Activated CD4-positive, alpha-beta T cell treated with anti-CD3 and anti-CD28 coated beads for 4 hours (primary cell): ENCODE results near the gene CLCA1.

Experiments
- DNase-seq, 2 donors: peaks; one replicate each; pipeline ENCODE4 v3.0.0-alpha.2; 2020

The CLCA1 gene

DNA sequence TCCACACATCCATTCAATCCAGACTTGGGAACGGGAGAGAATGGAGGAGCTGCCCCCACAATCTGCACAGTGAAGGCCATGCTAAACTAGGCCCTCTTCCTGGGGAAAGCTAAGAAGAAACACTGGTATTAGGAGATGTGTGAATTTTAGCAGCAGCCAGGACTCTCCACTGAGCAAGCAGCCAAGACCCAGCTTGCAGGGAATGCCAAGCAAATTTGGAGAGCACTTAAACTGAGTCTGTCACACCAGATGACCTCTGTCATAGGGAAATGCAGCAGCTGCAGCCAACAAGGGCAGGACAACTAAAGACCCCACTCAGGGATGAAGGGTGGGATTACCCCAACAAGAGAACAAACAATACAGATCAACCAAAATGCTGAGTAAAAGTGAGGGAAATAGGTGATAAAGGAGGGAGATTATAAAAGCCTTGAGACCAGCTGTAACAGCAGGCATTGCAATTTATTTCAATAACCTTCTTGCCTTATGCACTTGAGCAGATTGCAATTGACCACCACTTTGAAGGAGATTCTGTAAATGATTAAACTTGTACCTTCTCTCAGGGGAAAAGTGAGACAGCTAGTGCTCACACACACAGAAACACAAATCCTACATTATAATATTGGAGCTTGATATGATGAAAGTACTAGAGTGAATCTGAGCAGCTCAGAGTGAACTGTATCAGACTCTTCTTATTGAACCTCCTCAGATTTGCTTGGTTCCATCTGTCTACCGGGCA, 2.5 kb upstream of the CLCA1 start:
- DNase-seq = no peak

DNA sequence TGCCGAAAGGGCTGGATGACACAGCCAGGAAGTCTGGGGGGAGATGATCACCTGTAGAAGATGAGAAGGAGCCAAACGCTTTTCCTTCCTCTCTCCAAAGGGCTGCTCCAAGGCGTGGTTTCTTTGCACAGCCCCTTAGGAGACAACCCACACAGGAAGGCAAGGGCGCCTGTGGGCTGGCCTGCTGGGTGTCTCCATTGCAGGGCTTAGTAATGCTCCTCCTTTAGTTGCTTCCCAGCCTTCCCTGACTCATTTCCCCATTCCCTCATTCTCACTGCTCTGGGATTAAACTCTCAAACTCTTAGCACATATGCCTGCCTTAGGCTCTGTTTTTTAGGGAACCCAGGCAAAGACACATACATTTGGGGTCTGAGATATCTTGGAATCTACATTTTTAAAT, 1.7 kb upstream of the CLCA1 start:
- DNase-seq = no peak

DNA sequence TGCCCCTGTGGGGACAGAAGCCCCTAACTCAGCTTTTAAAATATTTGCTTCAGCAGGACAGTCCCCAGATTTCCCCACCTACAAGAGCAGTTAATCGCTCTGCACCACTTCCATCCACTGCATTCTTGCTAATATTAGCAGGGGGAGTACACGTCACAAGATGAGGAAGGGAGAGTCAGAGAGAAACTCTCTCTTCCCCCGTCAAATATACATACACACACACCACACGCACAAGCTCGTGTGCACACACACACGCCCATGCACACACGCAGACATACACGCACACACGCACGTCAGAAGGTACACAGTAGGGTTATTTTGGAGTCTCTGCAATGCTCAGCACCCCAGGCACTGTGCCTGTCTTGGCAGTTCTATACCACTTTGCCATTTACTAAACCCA, 2.1 kb downstream of the CLCA1 start:
- no peak for DNase-seq

DNA sequence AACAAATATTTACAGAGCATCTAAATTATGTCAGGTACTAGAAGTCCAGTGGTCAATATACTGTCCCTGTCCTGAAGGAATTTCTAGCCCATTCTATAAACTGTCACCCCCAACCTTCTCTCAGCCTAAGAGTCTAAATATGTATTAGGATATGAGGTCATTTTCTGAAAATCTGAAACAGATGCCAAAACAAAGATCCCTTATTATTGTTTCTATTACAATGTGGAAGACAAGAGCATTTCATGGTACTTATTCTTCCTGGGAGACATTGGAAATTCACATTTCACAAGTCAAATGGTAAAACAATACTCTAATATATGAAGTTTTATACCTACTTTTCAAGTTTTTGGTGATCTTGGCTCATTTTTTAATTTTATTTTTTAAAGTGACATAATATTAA, 2.6 kb downstream of the CLCA1 start:
- DNase-seq = no peak

DNA sequence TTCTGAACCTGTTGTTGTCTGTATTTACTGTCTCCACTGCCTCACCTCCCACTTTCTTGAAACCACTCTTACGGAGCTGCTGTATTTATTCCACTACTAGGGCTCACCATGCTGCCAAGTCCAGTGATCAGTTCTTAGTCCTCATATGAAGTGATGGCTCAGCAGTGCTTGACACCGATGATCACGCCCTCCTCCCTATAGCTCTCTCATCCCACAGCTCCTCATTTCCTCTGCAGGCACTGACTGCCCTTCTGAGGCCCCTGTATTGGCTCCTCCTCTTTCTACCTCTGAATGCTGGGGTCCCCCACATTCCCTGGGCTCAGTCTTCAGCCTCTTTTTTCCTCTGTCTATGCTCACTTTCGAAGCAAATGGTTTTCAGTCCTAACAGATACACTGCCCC, 3.4 kb downstream of the CLCA1 start:
- no peak for DNase-seq

DNA sequence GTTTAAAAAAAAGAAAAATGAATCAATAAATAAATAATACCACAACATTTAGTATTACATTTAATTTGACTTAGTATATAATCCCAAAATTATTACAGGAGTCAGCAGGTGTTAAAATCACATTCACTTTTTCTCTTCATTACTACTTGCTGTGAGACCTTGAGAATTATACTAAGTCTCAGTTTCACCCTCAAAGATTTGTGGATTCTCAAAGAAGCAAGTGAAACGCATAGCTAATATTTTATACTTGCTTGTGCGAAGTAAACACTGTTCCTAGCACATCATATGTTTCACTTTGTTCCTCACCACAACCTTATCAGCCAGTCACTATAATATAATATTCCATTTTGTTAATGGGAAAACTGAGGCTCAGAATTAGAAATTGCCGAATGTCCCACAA, 4.0 kb downstream of the CLCA1 start:
- no peak for DNase-seq

DNA sequence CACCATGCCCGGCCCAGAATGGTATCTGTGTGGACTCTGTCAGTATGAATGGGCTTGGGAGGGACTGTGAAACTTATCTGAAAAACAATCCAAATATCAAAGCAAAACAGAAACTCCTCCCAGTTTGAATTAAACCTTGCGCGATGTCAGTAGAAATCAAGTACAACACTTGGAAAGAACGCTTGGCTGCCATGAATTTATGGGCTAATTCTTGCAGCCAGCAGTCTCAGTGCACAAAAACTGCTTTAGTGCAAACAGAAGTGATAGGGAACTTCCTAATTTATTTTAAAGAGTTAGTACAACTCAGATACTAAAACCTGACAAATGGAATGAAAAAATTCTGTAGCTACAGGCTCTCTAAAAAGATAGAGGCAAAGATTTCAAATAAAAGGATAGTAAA, 8.5 kb downstream of the CLCA1 start:
- no peak for DNase-seq

DNA sequence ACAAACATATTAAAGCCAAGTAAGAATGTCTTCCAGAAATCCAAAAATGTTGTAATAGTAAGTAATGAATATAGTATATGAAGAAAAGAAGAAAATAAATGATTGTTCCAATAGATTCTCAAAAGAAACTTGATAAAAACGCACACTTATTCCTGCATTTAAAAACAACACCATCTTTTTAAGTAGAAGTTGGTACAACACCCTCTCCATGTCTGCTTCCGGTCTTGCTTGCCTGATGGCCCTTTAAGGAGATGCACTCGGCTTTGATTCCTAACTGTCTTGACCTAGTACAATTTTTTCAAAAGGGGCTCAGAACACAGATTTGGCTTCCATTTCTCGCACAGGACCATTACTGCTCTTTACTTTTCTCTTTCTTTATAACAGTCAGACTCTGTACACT, 9.0 kb downstream of the CLCA1 start:
- DNase-seq = no peak

DNA sequence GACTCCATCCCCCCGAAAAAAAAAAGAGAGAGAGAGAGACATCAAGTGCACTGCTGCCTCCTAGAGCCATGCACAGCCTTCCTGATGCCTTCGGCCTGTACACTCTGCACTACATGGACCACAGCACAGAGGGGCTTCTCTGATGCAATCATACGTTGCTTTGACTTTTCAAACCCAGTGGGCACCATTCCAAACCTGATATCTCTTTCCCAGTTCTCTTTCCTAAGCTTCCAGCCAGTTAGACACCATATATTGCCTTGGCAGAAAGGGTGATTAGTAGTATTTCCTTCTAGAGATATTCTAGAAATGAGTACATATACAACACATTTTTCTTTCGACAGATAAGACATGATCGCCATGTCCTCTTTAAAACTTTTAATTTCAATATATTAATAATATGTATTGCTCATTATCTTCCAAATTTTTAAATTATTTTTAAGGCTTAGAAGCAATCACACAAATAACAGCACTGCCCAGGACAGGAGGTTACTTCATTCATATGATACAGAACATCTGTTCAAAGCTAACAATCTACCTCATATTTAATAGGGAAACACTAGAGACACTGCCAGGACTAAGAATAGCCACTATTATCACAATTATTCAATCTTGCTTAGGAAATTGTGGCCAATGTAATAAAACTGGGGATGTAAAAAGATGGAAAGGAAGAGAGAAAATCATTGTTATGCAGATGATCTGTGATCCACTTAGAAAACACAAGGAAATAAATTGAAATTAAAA, 9.9 kb downstream of the CLCA1 start:
- DNase-seq = no peak

DNA sequence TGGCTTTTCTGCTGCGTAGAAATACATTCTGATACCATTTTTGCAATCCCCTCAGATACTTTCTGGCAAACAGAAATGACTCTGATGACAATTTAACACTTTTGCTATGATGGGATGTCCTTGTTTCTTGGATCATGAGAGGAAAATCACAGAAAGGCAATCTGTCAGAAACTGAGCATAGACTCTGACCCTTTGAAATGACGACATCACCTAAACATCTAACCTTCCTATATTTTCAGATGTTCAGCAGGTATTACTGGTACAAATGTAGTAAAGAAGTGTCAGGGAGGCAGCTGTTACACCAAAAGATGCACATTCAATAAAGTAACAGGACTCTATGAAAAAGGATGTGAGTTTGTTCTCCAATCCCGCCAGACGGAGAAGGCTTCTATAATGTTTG, 13.2 kb downstream of the CLCA1 start:
- no peak for DNase-seq

DNA sequence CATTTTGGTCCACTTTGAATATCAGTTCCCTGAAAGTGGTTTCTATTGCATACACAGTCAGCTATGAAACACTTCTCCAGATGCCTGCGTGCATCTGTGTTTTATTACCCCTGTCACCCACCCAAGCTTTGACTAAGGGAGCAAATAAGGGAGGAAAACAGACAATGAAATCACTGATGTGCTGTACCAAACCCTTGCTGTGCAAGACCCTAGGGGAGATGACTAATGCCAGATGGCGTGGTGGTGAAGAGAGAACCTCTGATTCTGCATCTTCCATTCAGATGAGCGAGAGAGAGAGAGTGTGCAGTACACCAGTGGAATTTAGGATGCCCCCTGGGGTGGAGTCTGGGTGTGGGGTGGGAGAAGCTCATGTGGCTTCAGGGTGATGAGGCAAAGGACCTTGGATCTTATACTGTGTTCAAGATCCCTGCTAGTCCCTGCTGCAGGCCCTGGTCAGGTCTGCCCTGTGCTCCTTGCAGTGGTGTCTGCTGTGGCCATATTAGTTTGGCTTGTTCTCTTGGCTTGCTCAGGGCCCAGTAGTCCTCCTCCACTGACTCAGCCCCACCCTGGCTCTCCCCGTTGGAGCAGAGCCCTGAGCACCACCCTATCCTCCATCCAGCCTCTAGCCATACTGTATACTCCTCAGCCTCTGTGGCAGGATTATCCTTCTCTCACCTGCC, 18.5 kb downstream of the CLCA1 start:
- no peak for DNase-seq

DNA sequence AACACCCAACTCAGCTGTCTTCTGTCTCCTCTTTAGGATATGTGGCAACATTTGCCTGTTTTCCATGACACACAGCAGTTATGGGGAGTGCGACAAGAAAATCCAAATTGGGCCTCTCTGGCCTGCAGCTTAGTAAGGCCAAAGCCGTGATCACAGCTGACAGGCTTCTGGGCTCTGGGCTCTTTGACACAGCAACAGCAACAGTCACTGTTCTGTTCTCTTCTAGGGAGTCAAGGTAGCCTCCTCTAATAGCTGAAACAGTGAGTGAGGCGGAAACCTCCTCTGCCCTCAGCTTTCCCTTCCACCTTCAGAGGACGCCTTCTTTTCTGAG, 19.0 kb downstream of the CLCA1 start:
- DNase-seq = no peak

DNA sequence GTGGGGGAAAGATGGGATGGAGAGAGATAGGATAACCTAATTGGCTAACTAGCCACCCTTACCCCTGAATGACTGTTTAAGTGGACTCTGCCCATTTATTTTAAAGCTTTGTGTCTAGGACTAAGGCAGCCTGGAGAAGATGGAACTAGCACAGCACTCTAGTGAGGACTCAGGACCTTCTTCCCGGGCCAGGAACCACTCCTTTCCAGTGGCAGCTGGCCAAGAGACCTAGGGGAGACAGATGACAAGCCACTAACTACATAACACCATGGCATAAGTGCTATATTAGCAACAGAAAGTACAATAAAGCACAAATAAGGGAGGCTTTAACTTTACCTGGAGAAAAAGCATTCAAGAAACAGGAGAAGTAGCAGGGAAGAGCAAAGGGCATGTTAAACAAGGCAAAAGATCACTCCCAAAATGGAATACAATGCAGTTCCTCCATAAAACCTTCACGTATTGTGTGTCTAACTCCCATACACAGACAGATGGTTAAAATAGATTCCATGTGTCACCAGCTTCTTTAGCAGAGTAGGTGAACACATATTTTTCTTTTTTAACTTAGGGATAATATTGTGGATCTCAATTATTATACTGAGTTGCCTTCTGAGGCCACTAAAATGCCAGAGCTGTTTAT, 20.6 kb downstream of the CLCA1 start:
- no peak for DNase-seq

DNA sequence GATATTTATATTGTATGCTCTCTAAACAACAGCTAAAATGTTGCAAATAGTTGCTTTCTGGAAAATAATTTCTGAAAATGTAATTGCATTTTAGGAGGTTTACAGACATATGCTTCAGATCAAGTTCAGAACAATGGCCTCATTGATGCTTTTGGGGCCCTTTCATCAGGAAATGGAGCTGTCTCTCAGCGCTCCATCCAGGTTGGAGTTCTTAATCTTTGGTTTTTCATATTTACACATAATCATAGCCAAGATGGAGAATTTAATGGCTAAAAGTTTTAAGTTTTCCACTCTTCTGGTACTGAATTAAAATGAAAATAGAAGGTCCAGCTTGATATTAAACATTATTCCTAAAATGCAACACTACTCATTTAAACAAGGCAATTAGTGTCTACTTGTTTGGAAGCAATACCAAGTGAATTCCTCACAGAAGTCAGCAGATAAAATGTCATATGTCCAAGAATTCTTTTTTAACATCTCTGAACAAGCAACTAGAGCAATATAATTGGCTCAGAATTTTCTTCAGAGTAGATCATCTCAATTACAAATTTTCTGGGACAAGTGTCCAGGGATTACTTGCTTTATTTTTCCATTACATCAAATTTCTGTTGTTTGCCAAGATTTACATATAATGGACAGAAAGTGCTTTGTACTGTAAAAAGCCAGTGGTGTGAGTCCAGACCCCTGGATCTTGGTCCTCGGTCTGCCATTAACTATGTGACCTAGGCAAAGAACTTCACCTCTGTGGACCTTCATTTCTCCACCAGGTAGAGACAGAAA, 22.6 kb downstream of the CLCA1 start:
- DNase-seq = no peak

DNA sequence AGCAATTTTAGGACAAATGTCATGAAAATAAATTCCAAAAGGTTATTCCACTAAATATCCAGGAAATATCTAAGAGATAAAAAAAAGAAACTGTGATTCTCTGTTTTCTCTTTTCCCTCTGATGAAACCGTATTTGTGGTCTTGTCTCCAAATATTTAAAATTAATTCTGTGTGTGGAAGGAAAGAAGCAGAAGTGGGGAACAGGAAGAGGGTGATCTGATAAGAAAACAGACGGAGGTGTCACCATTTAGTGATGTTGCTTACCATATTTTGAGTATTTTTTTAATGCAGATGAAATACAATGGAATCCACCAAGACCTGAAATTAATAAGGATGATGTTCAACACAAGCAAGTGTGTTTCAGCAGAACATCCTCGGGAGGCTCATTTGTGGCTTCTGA, 29.6 kb downstream of the CLCA1 start:
- no peak for DNase-seq

DNA sequence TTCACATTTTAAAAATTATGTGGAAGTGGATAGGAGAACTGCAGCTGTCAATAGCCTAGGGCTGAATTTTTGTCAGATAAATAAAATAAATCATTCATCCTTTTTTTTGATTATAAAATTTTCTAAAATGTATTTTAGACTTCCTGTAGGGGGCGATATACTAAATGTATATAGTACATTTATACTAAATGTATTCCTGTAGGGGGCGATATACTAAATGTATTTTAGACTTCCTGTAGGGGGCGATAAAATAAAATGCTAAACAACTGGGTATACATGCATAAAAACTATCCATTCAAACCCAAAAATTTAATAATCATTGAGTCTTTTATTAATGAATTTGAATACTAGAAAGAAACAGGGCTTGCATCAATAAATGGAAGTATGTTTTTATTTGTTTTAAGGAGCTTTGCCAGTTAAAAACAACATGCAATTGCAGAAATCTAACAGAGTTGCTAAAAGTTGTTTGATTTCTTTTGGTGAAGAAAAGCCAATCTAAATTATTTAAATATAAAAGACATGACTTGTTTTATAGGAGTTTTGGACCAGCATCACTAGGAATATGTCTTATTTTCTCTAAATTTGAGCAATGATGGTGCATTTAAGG, 31.4 kb downstream of the CLCA1 start:
- no peak for DNase-seq

DNA sequence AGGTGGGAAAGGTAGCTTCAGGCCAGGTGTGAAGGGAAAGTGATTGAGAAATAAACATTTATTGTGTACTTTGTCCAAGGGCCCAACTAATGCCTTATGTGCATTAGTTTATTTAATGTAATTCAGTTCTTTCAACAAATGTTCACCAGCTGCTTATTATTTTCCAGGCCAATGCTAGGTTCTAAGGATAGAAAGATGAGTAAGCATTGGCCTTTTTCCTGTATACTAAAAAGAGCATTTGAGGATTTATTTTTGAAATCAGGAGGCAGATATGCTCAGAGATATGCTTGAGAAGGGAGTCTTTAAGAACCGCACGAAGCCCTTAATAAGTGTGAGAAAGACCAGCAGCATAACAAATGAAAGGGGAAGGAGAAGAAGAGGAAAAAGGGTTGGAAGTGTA, 32.0 kb downstream of the CLCA1 start:
- DNase-seq = no peak

DNA sequence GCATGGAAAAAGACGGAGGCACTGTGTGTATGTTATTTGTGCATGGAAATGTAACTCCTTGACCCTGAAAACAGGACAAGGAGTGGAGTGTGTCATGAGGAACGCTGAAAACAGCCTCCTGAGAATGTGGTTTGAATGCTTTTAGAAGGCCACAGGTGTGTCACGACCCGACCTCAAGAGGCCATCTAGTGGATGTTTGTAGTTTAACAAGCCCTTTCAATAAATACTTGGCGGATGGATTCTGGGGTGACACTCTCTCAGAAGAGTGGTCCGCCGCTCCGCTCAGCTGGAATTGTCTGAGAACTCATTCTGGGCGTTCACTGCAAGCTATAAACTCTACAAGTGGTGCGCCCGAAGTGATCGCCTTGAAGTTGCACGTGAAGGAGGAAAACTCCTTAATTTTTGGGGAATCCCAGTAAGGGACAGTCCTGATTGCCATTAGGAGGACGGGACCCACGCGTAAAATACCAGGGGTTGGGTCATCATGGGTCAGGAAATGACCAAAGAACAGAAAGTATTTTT, 33.5 kb downstream of the CLCA1 start:
- peak; percentile 27 to 36 for DNase-seq

DNA sequence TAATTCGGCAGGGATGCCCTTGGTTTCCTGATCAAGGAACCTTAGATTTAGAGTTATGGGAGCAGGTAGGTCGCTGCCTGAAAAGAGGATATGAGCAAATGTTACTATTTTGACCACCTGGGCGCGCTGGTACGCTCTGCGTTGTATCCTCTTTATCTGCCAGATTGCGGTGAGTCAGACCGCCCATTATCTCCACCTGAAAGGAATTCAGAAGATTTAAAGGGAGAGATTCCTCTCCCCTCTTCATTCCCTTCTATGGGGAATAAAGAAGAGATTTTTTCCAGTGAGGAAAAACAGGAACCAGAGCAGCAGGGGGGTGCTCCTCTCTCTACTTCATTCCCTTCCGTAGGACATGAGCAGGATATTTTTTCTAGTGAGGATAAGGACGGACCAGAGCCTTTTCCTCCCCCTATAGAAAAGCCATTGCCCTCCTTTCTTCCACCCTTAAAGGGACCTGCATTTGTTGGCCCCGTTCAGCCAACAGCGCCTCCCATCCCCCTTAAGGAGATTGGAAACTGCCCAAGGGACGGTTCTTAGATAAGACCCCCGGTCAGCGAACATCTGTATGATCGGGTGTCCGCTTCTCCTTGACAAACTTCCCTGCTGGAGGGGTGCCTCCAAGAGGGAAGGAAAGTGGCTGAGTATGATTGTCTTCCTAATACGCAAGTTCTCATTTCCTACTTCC, 34.1 kb downstream of the CLCA1 start:
- DNase-seq = peak in 1 of 2 donors; percentile 8

DNA sequence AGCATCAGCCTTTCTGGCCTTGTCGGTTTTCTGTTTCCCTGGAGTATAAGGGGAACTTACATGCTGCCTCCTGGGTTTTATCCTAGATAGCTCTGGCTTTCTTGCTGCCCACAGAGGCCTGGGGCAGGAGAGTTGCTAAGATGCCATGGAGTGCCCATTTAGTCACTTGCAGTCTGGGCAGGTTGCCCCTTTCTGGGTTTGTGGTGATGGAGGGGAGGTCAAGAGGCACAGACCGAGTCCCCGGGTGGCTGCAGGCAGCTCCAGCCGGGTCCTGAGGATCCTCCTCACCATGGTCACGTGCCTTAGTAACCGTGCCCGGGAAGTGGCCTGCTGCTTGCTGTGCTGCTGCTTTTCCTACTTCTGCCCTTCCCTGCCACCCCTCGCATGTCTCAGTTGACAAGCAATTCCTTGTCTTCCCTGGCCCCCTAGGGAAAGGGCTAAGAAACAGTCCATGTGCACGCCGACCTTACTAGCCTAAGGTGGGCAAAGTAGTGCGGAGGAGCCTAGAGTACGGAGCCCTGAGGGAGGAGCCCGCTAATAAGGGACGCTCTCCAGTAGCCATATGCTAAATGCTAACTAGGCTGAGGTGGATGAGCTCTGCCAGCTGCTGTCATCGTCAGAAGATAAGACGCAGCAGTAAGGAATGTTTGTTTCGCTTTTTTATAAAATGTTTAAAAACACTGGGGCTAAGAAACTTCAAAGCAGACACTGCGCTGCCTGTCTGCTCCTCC, 34.8 kb downstream of the CLCA1 start:
- DNase-seq = no peak

DNA sequence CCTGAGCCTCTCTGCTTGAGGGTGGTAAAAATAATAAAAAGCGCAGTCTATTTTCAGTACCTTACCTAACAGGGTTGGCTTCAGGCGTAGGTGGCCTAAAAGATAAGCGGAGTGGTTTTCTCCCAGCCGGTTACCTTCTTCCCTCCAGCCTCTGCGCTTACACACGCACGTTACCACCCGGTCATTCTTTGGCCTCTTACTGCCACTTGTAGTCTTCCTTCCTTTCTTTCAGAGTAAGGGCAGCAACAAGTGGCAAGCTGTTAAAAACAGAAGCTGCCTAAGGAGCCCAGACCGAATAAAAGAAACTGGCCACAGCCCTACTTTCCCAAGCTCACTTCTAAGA, 35.4 kb downstream of the CLCA1 start:
- DNase-seq = no peak
